OCI-LY7 (cell line): Measurements from ENCODE around the gene IGDCC3.
"Not testable (repeated sequence)": the region's sequence is repeated elsewhere in the genome, so short reads cannot be mapped to it uniquely, and the experiment has no call there.

Source experiments
- CTCF ChIP-seq: fragments of 200-600 bp; sonication (generic); conservative IDR thresholded peaks from 2 replicates; pipeline ENCODE4 v1.5.1; 2014; ENCODE audit warnings: mild to moderate bottlenecking, antibody characterized with exemption, low read length, moderate library complexity, mixed read lengths
- EZH2phosphoT487 ChIP-seq: fragments of 200-600 bp; sonication (generic); IDR thresholded peaks from 2 replicates; pipeline ENCODE4 v1.6.1; 2018; ENCODE audit warnings: low read depth, borderline replicate concordance, mild to moderate bottlenecking, mixed run types, antibody characterized with exemption, low read length, moderate library complexity, mixed read lengths

DNA sequence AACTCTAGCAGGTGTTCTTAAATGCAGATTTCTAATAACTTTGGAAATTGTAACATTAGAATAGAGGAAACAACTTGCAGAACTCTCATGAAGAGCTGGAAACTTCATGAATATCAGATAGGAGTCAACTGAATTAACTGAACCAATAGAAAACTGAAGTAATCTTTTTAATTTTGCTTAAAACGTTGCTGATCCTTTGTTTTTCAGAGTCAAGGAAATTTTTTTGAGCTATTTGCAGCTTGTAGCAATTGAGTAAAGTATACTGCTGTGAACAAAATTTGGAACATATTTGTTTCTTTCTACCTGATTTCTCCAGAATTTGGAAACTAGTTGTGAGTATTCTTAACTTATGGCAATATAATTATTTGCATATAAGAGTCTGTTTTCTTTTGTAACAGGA is 25.8 kb downstream of the IGDCC3 start:
- not testable (repeated sequence) for TF ChIP-seq CTCF, EZH2phosphoT487
